ENCODE data around the gene ACSL3.
"Not testable (repeated sequence)": the region's sequence is repeated elsewhere in the genome, so short reads cannot be mapped to it uniquely, and the experiment has no call there.

ACSL3 gene

DNA sequence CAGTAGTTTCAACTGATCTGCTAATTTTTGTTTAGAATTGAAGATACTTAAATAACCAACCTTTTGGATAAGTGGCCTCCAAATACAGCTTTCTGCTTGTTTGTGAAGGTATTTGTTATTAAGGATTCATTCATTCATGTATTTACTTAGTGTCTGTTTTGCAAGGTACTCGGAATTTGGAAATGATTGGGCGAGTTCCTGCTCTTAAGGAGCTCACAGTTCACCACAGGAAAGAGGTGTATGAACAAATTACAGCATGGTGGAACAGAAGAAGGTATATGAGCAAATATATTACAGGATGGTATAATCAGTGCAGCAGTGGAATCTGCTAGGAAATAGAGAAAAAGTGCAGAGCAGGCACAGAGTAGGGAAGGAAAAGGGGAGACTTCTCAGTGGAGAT, 4.5 kb downstream of the ACSL3 start:
- H3K27ac Mint-ChIP-seq, result no peak overlapping the region
- no peak for ATAC-seq
- no peaks in the 10 kb centered on the region for H3K9me3 Mint-ChIP-seq
- H3K4me1 Mint-ChIP-seq, result peaks cover 12% of the 10 kb centered on the region
- H3K36me3 Mint-ChIP-seq, result peaks cover 6% of the 10 kb centered on the region
- H3K4me3 Mint-ChIP-seq, result no peak overlapping the region
- DNase-seq (ENCODE audit: low spot score in 2 of 2), result no peak

DNA sequence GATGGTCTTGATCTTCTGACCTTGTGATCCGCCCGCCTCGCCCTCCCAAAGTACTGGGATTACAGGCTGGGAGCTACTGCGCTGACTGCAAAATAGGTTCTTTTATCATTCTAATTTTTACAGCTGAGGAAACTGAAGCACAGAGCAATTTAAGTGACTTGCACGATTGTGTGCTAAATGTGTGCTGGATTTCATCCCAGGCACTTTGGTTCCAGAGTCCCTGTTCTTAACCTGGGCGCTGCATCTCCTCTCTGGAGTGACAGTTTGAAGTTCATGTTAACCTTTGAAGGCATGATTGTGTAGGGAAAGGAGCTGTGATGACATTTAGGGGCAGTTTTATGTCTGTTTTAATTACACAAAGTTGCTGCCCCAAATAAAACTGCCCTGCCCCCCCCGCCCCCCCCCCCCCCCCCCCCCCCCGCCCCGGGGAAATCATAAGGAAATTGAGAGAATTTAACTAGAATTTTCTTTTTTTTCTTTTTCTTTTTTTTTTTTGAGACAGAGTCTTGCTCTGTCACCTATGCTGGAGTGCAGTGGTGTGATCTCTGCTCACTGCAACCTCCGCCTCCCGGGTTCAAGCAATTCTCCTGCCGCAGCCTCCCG, 5.6 kb downstream of the ACSL3 start:
- H3K9me3 Mint-ChIP-seq, result no peaks in the 10 kb centered on the region
- peaks cover 4% of the 10 kb centered on the region for H3K36me3 Mint-ChIP-seq
- no peak overlapping the region for H3K4me3 Mint-ChIP-seq
- ATAC-seq, result no peak
- peaks cover 12% of the 10 kb centered on the region for H3K4me1 Mint-ChIP-seq
- H3K27ac Mint-ChIP-seq, result no peak overlapping the region
- no peak for DNase-seq (ENCODE audit: low spot score in 2 of 2)

GRCh38 chr2:222868560-222869251, 7.9 kb downstream of the ACSL3 start:
- H3K4me1 Mint-ChIP-seq, result peaks cover 17% of the 10 kb centered on the region
- H3K36me3 Mint-ChIP-seq; H3K4me3 Mint-ChIP-seq; DNase-seq (ENCODE audit: low spot score in 2 of 2); H3K9me3 Mint-ChIP-seq; ATAC-seq; H3K27ac Mint-ChIP-seq: not testable (repeated sequence)

- ATAC-seq (no peak), DNase-seq (ENCODE audit: low spot score in 2 of 2) (no peak)
- Mint-ChIP-seq H3K27ac (no peak overlapping the region), H3K36me3 (no peaks in the 10 kb centered on the region), H3K4me1 (peaks cover 17% of the 10 kb centered on the region), H3K9me3 (no peaks in the 10 kb centered on the region), H3K4me3 (no peak overlapping the region)
Observed at GRCh38 chr2:222869252-222869560, 8.4 kb downstream of the ACSL3 start.

- Mint-ChIP-seq H3K9me3 (no peaks in the 10 kb centered on the region), H3K36me3 (no peaks in the 10 kb centered on the region), H3K4me3 (no peak overlapping the region), H3K4me1 (peaks cover 11% of the 10 kb centered on the region), H3K27ac (no peak overlapping the region)
- DNase-seq (ENCODE audit: low spot score in 2 of 2) (no peak), ATAC-seq (no peak)
Observed at GRCh38 chr2:222871291-222871690, 10.5 kb downstream of the ACSL3 start.

- no peak for ATAC-seq
- H3K4me1 Mint-ChIP-seq, result peaks cover 16% of the 10 kb centered on the region
- no peak overlapping the region for H3K27ac Mint-ChIP-seq
- no peak for DNase-seq (ENCODE audit: low spot score in 2 of 2)
- no peak overlapping the region for H3K4me3 Mint-ChIP-seq
- no peaks in the 10 kb centered on the region for H3K36me3 Mint-ChIP-seq
- no peaks in the 10 kb centered on the region for H3K9me3 Mint-ChIP-seq
Observed at GRCh38 chr2:222872551-222872950, 11.7 kb downstream of the ACSL3 start.

GRCh38 chr2:222875482-222875881, 14.6 kb downstream of the ACSL3 start:
- H3K9me3 Mint-ChIP-seq, result no peaks in the 10 kb centered on the region
- ATAC-seq (no peak), DNase-seq (ENCODE audit: low spot score in 2 of 2) (no peak)
- H3K36me3 Mint-ChIP-seq, result no peaks in the 10 kb centered on the region
- no peak overlapping the region for H3K4me3 Mint-ChIP-seq
- peaks cover 31% of the 10 kb centered on the region for H3K4me1 Mint-ChIP-seq
- no peak overlapping the region for H3K27ac Mint-ChIP-seq

DNA sequence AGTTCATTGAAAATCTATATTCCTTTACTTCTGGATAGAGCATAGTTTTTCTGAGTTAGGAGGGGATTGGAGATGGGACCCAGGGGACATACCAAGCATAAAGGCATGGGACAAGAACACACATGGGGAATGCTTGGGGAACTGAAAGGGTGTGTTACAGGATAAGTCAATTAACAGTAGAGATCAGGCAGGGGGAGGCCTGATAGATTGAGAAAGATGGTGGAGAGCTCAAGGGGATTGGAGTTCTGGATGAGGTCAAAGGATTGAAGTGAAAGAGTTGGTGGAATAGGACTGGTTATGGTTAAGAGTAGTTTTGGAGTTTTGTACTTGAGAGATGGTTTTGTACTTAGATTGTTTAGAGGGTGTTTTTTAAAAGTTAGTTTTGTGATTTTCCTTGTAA, 16.1 kb downstream of the ACSL3 start:
- Mint-ChIP-seq H3K4me1 (peaks cover 31% of the 10 kb centered on the region), H3K4me3 (no peak overlapping the region), H3K9me3 (no peaks in the 10 kb centered on the region), H3K27ac (no peak overlapping the region), H3K36me3 (no peaks in the 10 kb centered on the region)
- DNase-seq (ENCODE audit: low spot score in 2 of 2) (no peak), ATAC-seq (no peak)

DNA sequence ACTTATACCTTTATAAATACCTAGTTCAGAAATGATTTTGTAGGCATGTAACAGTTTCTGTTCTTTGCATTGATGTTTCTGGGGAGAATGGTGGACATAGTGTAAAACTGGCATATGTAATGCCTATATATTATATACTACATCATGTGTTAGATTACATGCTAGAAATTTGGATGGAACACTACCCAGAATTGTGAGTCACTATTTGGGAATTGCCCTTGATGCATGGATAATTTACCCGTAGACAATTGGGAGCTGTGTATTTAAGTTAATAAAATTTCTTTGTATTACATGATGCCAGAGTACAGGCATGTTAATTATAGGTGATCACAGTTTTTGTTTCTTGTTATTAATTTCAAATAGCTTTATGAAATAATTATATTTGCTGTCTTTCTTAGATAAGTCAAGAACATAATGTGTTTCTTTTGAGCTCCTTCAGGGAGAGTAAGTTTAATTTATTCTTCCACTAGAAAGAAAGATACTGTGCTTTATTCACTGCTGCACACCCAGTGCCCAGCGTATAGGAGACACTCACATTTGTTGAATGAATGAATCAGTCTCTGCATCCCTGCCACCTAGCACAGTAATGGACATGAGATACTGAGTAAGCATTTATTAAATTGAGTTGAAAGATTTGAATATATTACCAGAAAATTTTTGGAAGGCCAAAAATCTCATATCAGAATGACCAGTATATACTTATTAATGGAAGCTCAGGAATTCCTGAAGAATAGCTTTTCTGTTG, 16.9 kb downstream of the ACSL3 start:
- no peaks in the 10 kb centered on the region for H3K9me3 Mint-ChIP-seq
- no peak overlapping the region for H3K27ac Mint-ChIP-seq
- DNase-seq (ENCODE audit: low spot score in 2 of 2) (no peak), ATAC-seq (no peak)
- H3K4me3 Mint-ChIP-seq, result no peak overlapping the region
- peaks cover 26% of the 10 kb centered on the region for H3K4me1 Mint-ChIP-seq
- no peaks in the 10 kb centered on the region for H3K36me3 Mint-ChIP-seq

DNA sequence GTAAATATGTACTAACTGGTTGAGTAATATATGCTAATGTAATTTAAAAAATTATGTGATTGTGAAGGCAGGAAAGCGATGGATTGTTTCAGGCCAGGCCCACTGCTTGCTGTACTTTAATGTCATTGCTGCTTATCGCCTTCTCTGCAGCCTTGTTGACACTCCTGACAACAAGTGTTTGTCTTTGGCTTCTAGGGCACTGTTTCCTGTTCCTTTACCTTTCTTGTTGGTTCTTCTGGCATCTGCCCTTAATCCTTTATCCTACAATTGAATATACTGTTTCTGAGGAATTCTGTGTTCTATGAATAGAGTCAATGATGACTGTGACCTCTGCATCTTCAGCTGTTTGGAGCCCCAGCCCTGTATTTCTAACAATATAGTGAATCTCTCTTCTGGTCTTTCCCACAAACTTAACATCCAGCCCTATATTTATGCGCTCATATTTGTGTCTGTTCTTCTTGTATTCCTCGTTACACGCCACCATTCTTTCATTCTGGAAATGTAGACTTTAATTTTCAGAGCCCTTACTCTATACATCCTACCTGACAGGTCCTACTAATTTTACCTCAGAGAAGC, 17.6 kb downstream of the ACSL3 start:
- DNase-seq (ENCODE audit: low spot score in 2 of 2), result no peak
- no peaks in the 10 kb centered on the region for H3K36me3 Mint-ChIP-seq
- no peaks in the 10 kb centered on the region for H3K9me3 Mint-ChIP-seq
- H3K27ac Mint-ChIP-seq, result no peak overlapping the region
- peaks cover 26% of the 10 kb centered on the region for H3K4me1 Mint-ChIP-seq
- no peak for ATAC-seq
- H3K4me3 Mint-ChIP-seq, result no peak overlapping the region

DNA sequence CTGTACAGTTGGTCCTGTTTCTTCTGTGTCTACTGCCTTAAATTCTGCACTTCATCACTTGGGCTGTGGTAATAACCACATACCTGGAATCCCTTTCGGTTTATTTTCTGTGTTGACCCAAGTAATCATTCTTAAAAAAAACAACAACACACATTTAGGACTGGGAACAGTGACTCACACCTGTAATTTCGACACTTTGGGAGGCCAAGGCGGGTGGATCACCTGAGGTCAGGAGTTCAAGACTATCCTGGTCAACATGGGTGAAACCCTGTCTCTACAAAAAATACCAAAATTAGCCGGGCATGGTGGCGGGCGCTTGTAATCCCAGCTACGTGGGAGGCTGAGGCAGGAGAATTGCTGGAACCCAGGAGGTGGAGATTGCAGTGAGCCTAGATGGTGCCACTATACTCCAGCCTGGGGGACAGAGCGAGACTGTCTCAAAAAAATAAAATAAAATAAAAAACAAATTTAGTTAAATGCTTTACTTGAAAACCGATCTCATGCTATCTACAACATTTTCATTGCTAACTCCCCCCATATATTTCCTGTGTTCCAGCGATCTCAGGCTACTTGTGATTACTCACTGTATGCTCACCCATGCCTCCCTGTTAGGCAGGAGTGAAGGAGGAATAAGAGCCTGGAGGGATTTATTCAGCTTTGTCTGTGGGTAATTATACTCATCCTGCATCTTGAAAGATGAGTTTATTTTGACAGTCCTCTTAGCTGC, 18.2 kb downstream of the ACSL3 start:
- Mint-ChIP-seq H3K4me3 (no peak overlapping the region), H3K36me3 (no peaks in the 10 kb centered on the region), H3K4me1 (peaks cover 30% of the 10 kb centered on the region), H3K27ac (no peak overlapping the region), H3K9me3 (no peaks in the 10 kb centered on the region)
- DNase-seq (ENCODE audit: low spot score in 2 of 2) (no peak), ATAC-seq (no peak)

DNA sequence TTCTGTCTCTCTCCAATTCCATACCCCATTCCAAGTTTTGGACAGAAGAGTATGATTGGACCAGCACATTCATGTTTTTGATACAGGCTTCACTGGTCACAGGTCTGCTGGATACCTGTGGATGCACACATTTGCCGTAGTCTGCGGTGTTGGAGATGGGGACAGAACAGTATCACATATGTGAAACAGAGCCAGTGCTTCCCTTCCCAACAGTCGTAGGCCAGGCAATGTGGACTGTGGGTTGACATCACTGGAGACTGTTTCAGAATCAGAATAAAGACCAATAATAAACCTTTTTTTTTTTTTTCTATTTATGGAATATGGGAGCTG, 18.7 kb downstream of the ACSL3 start:
- ATAC-seq (no peak), DNase-seq (ENCODE audit: low spot score in 2 of 2) (no peak)
- no peak overlapping the region for H3K4me3 Mint-ChIP-seq
- no peaks in the 10 kb centered on the region for H3K9me3 Mint-ChIP-seq
- H3K4me1 Mint-ChIP-seq, result peaks cover 35% of the 10 kb centered on the region
- no peaks in the 10 kb centered on the region for H3K36me3 Mint-ChIP-seq
- H3K27ac Mint-ChIP-seq, result no peak overlapping the region

DNA sequence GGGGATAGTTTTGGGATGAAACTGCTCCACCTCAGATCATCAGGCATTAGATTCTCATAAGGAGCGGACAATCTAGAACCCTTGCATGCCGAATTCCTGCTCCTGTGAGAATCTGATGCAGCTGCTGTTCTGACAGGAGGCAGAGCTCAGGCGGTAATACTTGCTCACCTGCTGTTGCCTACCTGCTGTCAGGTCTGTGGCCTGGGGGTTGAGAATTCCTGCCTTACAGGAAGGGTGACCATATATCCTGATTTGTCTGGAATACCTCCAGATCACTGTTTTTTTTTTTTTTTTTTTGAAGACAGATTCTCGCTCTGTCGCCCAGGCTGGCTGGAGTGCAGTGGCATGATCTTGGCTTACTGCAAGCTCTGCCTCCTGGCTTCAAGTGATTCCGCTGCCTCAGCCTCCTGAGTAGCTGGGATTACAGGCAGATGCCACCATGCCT, 21.7 kb downstream of the ACSL3 start:
- H3K27ac Mint-ChIP-seq, result no peak overlapping the region
- peaks cover 40% of the 10 kb centered on the region for H3K4me1 Mint-ChIP-seq
- DNase-seq (ENCODE audit: low spot score in 2 of 2) (no peak), ATAC-seq (no peak)
- no peak overlapping the region for H3K4me3 Mint-ChIP-seq
- H3K36me3 Mint-ChIP-seq, result no peaks in the 10 kb centered on the region
- H3K9me3 Mint-ChIP-seq, result no peaks in the 10 kb centered on the region

- ATAC-seq (no peak), DNase-seq (ENCODE audit: low spot score in 2 of 2) (no peak)
- peaks cover 33% of the 10 kb centered on the region for H3K4me1 Mint-ChIP-seq
- H3K9me3 Mint-ChIP-seq, result no peaks in the 10 kb centered on the region
- no peaks in the 10 kb centered on the region for H3K36me3 Mint-ChIP-seq
- no peak overlapping the region for H3K27ac Mint-ChIP-seq
- no peak overlapping the region for H3K4me3 Mint-ChIP-seq
Observed at GRCh38 chr2:222883420-222883819, 22.6 kb downstream of the ACSL3 start.

DNA sequence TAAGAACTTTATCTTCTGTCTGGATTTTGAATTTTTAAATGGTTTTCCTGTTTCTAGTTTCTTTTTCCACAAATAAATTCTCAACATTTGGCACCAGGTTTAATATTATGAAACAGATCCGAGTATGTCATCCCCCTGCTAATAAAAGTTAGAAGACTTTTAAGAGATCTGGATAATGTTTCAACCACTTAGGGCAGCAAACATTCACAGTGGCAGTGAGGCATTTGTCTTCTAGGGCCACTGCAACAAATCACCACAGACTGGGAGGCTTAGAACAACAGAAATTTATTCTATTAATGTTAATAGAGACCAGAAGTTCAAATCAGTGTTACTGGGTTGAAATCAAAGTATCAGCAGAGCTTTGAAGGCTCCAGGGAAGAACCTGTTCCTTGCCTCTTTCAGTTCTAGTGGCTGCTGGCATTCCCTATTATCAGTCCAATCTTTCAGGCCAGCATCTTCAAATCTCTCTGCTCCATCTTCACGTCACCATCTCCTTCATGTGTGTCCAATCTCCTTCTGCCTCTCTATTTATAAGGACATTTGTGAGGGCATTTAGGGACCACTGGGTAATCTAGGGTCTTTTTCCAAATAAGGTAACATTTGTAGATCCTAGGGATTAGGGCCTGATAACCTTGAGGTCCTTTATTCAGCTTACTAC, 23.4 kb downstream of the ACSL3 start:
- DNase-seq (ENCODE audit: low spot score in 2 of 2) (no peak), ATAC-seq (no peak)
- no peak overlapping the region for H3K4me3 Mint-ChIP-seq
- peaks cover 28% of the 10 kb centered on the region for H3K4me1 Mint-ChIP-seq
- H3K9me3 Mint-ChIP-seq, result no peaks in the 10 kb centered on the region
- H3K27ac Mint-ChIP-seq, result peak overlapping the region; percentile 63
- H3K36me3 Mint-ChIP-seq, result no peaks in the 10 kb centered on the region
